Measurements from ENCODE around the gene TRAM2. TPM values are rescaled to one million over a fixed set of nuclear protein-coding genes. Genes with fewer than 3 reads are reported as not detected.

The TRAM2 gene
- polyA plus RNA-seq, 1 experiment, result 152 TPM

GRCh38 chr6:52516943-52517342, 59.9 kb downstream of the TRAM2 start:
- H3K4me3 ChIP-seq (ENCODE audit: low read depth, low read length), result no peak overlapping the region
- ChIA-PET POLR2A (interaction anchor here (0.8 to 1.2 kb wide), 4 partner anchors 22 to 97 kb away, joined by 3 to 4 read pairs (median 3); partner anchors contain the start of gene EFHC1), CTCF (no interaction called here)
- H3K27ac ChIP-seq (ENCODE audit: low read depth, low read length), result no peak overlapping the region
- DNase-seq (ENCODE audit: low read depth, low spot score), result no peak
- H3K9me3 ChIP-seq (ENCODE audit: control insufficient read depth, insufficient read depth, low read length), result no peaks in the 10 kb centered on the region
- TF ChIP-seq, protein P1, sequence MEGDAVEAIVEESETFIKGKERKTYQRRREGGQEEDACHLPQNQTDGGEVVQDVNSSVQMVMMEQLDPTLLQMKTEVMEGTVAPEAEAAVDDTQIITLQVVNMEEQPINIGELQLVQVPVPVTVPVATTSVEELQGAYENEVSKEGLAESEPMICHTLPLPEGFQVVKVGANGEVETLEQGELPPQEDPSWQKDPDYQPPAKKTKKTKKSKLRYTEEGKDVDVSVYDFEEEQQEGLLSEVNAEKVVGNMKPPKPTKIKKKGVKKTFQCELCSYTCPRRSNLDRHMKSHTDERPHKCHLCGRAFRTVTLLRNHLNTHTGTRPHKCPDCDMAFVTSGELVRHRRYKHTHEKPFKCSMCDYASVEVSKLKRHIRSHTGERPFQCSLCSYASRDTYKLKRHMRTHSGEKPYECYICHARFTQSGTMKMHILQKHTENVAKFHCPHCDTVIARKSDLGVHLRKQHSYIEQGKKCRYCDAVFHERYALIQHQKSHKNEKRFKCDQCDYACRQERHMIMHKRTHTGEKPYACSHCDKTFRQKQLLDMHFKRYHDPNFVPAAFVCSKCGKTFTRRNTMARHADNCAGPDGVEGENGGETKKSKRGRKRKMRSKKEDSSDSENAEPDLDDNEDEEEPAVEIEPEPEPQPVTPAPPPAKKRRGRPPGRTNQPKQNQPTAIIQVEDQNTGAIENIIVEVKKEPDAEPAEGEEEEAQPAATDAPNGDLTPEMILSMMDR (IDR thresholded peaks at IDR 0.05; ENCODE audit: low read depth, low read length), result no peak
- H3K27me3 ChIP-seq (ENCODE audit: control insufficient read depth, insufficient read depth, low read length), result no peaks in the 10 kb centered on the region

- ChIA-PET CTCF (interaction anchor here (1.0 to 1.9 kb wide), 2 partner anchors 82 to 136 kb away, joined by 4 to 5 read pairs; no protein-coding TSS in a partner anchor), POLR2A (interaction anchor here (0.6 to 2.8 kb wide), 3 partner anchors 34 to 109 kb away, joined by 3 to 11 read pairs (median 4); no protein-coding TSS in a partner anchor)
- H3K9me3 ChIP-seq (ENCODE audit: control insufficient read depth, insufficient read depth, low read length), result no peaks in the 10 kb centered on the region
- TF ChIP-seq, protein P1 (IDR thresholded peaks at IDR 0.05; ENCODE audit: low read depth, low read length), result no peak
- no peak overlapping the region for H3K27ac ChIP-seq (ENCODE audit: low read depth, low read length)
- no peak overlapping the region for H3K4me3 ChIP-seq (ENCODE audit: low read depth, low read length)
- no peaks in the 10 kb centered on the region for H3K27me3 ChIP-seq (ENCODE audit: control insufficient read depth, insufficient read depth, low read length)
- no peak for DNase-seq (ENCODE audit: low read depth, low spot score)
Measured at GRCh38 chr6:52516269-52516668, 60.6 kb downstream of the TRAM2 start.

- peak overlapping the region; percentile 89 for H3K27ac ChIP-seq (ENCODE audit: low read depth, low read length)
- ChIA-PET POLR2A (interaction anchor here (0.6 to 2.8 kb wide), 5 partner anchors 35 to 108 kb away, joined by 3 to 11 read pairs (median 4); no protein-coding TSS in a partner anchor), CTCF (interaction anchor here (0.9 to 1.9 kb wide), 4 partner anchors 24 to 136 kb away, joined by 3 to 5 read pairs (median 4); no protein-coding TSS in a partner anchor)
- no peaks in the 10 kb centered on the region for H3K9me3 ChIP-seq (ENCODE audit: control insufficient read depth, insufficient read depth, low read length)
- no peaks in the 10 kb centered on the region for H3K27me3 ChIP-seq (ENCODE audit: control insufficient read depth, insufficient read depth, low read length)
- H3K4me3 ChIP-seq (ENCODE audit: low read depth, low read length), result no peak overlapping the region
- TF ChIP-seq, protein P1 (IDR thresholded peaks at IDR 0.05; ENCODE audit: low read depth, low read length), result no peak
- DNase-seq (ENCODE audit: low read depth, low spot score), result no peak
Measured at GRCh38 chr6:52515219-52515960, 61.5 kb downstream of the TRAM2 start.

DNA sequence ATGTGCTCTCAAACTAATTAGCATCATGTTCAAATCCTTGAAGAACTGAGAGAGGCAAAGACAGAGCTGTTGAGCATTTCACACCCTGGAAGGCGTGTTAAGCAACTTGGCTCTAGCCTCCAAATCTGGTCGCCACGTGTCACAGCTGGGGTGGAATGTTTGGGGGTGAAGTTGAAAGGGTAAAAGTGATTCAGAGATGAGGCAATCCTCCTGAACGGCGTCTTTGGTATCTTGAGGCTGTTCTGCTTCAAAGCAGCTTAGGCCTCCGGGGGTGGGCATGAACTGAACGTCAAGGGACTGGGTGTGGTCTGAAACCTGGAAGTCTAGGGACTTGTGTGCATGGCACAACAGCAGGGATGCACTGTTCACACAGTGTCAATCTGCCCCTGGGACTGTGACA, 62.3 kb downstream of the TRAM2 start:
- Histone ChIP-seq H3K27me3 (ENCODE audit: control insufficient read depth, insufficient read depth, low read length) (no peaks in the 10 kb centered on the region), H3K9me3 (ENCODE audit: control insufficient read depth, insufficient read depth, low read length) (no peaks in the 10 kb centered on the region), H3K27ac (ENCODE audit: low read depth, low read length) (peak overlapping the region; percentile 89), H3K4me3 (ENCODE audit: low read depth, low read length) (no peak overlapping the region)
- ChIA-PET CTCF (interaction anchor here (0.7 to 1.9 kb wide), 3 partner anchors 97 to 137 kb away, joined by 3 to 5 read pairs (median 4); no protein-coding TSS in a partner anchor), POLR2A (interaction anchor here (0.6 to 2.8 kb wide), 4 partner anchors 37 to 120 kb away, joined by 3 to 11 read pairs (median 4); no protein-coding TSS in a partner anchor)
- TF ChIP-seq, protein P1 (IDR thresholded peaks at IDR 0.05; ENCODE audit: low read depth, low read length), result no peak
- peak; percentile 48 for DNase-seq (ENCODE audit: low read depth, low spot score)

DNA sequence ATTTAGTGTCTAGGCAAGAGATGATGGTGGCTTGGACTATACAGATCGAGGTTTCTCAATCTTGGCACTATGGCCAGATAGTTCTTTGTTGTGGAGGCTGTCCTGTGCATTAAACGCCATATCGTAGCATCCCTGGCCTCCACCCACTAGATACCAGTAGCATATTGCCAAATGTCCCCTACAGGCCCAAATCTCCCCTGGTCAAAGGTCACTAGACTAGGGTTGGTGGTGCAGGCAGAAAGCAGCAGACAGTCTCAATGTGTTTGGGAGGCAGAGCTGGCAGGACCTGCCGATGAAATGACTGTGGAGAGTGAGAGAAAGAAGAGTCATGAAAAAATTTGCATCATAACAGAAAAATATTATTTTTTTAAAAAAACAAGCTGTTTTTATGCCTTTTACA, 63.0 kb downstream of the TRAM2 start:
- CTCF ChIA-PET, result interaction anchor here (0.7 kb wide), 1 partner anchor 97 kb away, joined by 3 read pairs; no protein-coding TSS in a partner anchor
- POLR2A ChIA-PET, result interaction anchor here (0.6 to 2.8 kb wide), 4 partner anchors 38 to 121 kb away, joined by 3 to 11 read pairs (median 4); no protein-coding TSS in a partner anchor
- DNase-seq (ENCODE audit: low read depth, low spot score), result no peak

More for the DNA sequence above, 63.0 kb downstream of the TRAM2 start:
- no peak overlapping the region for H3K4me3 ChIP-seq (ENCODE audit: low read depth, low read length)
- H3K9me3 ChIP-seq (ENCODE audit: control insufficient read depth, insufficient read depth, low read length), result no peaks in the 10 kb centered on the region
- TF ChIP-seq, protein P1 (IDR thresholded peaks at IDR 0.05; ENCODE audit: low read depth, low read length), result no peak
- peak overlapping the region; percentile 89 for H3K27ac ChIP-seq (ENCODE audit: low read depth, low read length)
- H3K27me3 ChIP-seq (ENCODE audit: control insufficient read depth, insufficient read depth, low read length), result no peaks in the 10 kb centered on the region

All from AG04450 (cell line).